Lower lobe of right lung (tissue), 2 donors: Measurements from ENCODE around the gene RAB21. TPM values are rescaled to one million over a fixed set of nuclear protein-coding genes. Genes with fewer than 3 reads are reported as not detected.
A peak's percentile ranks its signal among the peaks of the same experiment; 100 is the strongest.
"Not testable (repeated sequence)": the region's sequence is repeated elsewhere in the genome, so short reads cannot be mapped to it uniquely, and the experiment has no call there.

Experiments used
- ATAC-seq, 2 donors: fragments of 200-7000 bp; cut with Tn5 transposase; one replicate each; pipeline ENCODE4 v1.9.1; 2020 to 2022; ENCODE audit warnings: mild to moderate bottlenecking in 2 of 2, moderate library complexity in 2 of 2
- DNase-seq: peaks from one replicate; pipeline ENCODE4 v3.0.0-alpha.2; 2020
- H3K27ac ChIP-seq: fragments of 200-600 bp; one replicate; pipeline ENCODE4 v1.8.0; 2022
- H3K27me3 ChIP-seq: fragments of 200-600 bp; one replicate; pipeline ENCODE4 v1.8.0; 2022; ENCODE audit warnings: low read depth
- H3K36me3 ChIP-seq: fragments of 200-600 bp; one replicate; pipeline ENCODE4 v1.8.0; 2022; ENCODE audit warnings: mild to moderate bottlenecking
- H3K4me1 ChIP-seq: fragments of 200-600 bp; one replicate; pipeline ENCODE4 v1.8.0; 2022
- H3K4me3 ChIP-seq: fragments of 200-600 bp; one replicate; pipeline ENCODE4 v1.8.0; 2022; ENCODE audit warnings: mild to moderate bottlenecking
- H3K9me3 ChIP-seq: fragments of 200-600 bp; one replicate; pipeline ENCODE4 v1.8.0; 2022
- intact Hi-C: fragments of 100-400 bp; cut with DNase I; formaldehyde crosslinking; loops from one replicate; pipeline ENCODE4 v1.11.0; 2022
- total RNA-seq: library from RNA; stranded (reverse); fragmentation: NEBNext Ultra II Directional; extraction: Animal tissue kit (Norgen Biotek cat#: 25700); gene quantifications from one replicate; pipeline ENCODE4 v1.2.1, GENCODE V29; 2021
- TF ChIP-seq, protein P1 (sequence below): fragments of 200-600 bp; IDR thresholded peaks from one replicate; pipeline ENCODE4 v1.8.0; 2022; ENCODE audit warnings: antibody characterized with exemption, mild to moderate bottlenecking
- donor health status: DM: no; HTN: yes; CAD: no; lungs with severe emphysema.

RAB21 gene
- total RNA-seq, 1 donor from 2014 or later = 67.1 TPM

DNA sequence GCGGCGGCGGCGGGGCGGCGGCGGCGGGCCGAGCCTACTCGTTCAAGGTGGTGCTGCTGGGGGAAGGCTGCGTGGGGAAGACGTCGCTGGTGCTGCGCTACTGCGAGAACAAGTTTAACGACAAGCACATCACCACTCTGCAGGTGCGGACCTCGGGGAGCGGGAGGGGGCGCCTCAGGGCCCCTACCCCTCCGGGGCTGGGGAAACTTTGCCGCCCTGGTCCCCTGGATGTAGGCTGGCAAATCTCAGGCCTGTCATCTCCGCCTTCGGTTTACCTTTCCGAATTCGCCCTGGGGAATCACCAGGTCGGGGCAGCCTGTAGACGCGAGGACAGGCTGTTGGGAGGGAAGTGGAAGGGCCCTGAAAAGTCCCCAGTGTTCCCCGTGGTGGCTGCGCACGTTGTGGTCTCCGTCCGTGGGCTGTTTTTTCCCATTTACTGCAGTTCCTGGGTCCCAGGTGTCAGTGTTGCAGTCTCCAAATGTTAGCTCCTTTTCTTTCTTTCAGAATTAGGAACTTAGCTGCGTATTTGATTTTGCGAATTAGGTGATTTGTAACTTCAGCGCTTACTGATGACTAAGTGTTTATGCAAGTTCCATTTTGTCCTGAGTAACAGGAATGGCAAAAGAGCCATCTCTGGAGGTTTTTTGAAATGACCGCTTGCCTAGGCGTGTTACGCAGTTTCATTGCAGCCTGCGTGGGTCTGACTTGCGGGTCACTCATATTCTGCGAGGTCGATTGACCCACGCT is 656 bp downstream of the RAB21 start:
- Histone ChIP-seq H3K27ac (peak overlapping the region; percentile 96), H3K4me1 (peaks cover 25% of the 10 kb centered on the region), H3K4me3 (peak overlapping the region; percentile 89), H3K36me3 (peaks cover 5% of the 10 kb centered on the region), H3K27me3 (no peaks in the 10 kb centered on the region), H3K9me3 (peaks cover 18% of the 10 kb centered on the region)
- DNase-seq (peak; percentile 67), ATAC-seq (peak; percentile 62 to 63)
- TF ChIP-seq, protein P1, sequence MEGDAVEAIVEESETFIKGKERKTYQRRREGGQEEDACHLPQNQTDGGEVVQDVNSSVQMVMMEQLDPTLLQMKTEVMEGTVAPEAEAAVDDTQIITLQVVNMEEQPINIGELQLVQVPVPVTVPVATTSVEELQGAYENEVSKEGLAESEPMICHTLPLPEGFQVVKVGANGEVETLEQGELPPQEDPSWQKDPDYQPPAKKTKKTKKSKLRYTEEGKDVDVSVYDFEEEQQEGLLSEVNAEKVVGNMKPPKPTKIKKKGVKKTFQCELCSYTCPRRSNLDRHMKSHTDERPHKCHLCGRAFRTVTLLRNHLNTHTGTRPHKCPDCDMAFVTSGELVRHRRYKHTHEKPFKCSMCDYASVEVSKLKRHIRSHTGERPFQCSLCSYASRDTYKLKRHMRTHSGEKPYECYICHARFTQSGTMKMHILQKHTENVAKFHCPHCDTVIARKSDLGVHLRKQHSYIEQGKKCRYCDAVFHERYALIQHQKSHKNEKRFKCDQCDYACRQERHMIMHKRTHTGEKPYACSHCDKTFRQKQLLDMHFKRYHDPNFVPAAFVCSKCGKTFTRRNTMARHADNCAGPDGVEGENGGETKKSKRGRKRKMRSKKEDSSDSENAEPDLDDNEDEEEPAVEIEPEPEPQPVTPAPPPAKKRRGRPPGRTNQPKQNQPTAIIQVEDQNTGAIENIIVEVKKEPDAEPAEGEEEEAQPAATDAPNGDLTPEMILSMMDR = no peak
- intact Hi-C loops = no loop called here

DNA sequence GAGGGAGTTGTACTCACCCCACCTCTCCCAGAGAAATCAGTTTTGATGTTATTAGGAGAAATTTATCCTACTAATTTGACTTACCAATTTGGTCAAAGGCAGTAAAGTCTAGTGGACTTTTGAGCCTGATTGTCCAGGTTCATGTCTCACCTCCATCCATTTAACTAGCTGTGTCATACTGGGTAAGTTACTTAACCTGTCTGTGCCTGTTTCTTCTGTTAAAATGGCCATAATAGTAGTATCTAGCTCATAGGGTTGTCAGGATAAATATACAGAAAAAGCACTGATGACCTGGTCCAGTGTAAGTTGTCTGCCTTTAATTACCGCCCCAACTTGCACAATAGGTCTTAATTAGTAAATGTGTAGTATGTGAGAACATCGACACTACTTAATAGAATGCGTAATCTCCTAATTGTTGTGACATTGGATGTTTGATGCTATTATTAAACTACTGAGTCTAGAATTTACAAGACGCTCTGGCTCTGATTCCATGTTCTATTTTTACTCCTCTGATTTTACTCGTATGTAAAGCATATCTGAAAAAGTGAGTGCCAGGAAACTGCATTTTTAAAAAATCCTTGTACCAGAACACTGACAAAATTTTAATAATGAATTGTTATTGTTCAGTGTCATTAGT is 1.5 kb downstream of the RAB21 start:
- DNase-seq = no peak
- Histone ChIP-seq H3K36me3 (peaks cover 5% of the 10 kb centered on the region), H3K4me3 (peak overlapping the region; percentile 89), H3K9me3 (peaks cover 26% of the 10 kb centered on the region), H3K27me3 (no peaks in the 10 kb centered on the region), H3K4me1 (peaks cover 25% of the 10 kb centered on the region), H3K27ac (peak overlapping the region; percentile 96)
- no peak for ATAC-seq
- intact Hi-C loops = no loop called here
- TF ChIP-seq, protein P1 = no peak

DNA sequence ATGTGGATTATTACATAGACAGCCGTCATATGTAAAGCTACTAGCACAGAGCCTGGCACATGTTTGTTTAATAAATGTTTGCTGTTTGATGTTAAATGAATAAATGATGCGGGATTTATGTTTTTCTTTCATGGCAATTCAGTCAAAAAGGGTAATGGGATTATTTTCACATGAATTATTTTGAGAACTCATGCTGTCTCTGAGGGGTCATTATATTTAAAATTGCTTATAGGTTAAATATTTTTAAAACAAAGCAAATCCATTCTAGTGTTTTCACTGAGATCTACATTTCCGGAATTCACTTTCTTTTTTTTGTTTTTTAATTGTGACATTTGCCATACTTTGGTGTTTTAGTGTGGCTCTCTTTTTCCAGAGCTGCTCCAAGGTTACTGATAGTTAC is 5.3 kb downstream of the RAB21 start:
- Histone ChIP-seq H3K4me1 (peaks cover 19% of the 10 kb centered on the region), H3K36me3 (peaks cover 5% of the 10 kb centered on the region), H3K27me3 (no peaks in the 10 kb centered on the region), H3K4me3 (no peak overlapping the region), H3K9me3 (peaks cover 30% of the 10 kb centered on the region), H3K27ac (no peak overlapping the region)
- intact Hi-C loops = no loop called here
- TF ChIP-seq, protein P1 = no peak
- no peak for DNase-seq
- no peak for ATAC-seq

DNA sequence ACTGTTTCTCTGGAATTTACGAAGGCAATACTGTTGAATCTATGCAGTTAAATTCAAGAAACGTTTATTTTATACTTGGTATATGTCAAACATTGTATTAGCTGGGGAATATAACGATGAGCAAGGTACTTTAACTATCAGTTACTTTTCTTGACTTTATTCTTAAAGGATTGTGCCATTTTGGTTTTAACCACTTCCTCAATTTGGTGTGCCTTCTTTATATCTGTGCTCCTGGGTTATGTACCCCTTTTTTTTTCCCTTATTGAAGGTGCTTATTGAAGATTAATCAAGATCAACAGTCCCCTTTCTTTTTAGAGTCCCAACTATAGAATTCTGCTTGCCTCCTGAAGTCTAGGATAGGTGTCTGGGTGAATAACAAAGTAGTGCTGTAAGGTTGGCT is 5.8 kb downstream of the RAB21 start:
- H3K9me3 ChIP-seq = peaks cover 30% of the 10 kb centered on the region
- peaks cover 19% of the 10 kb centered on the region for H3K4me1 ChIP-seq
- intact Hi-C loops = no loop called here

DNA sequence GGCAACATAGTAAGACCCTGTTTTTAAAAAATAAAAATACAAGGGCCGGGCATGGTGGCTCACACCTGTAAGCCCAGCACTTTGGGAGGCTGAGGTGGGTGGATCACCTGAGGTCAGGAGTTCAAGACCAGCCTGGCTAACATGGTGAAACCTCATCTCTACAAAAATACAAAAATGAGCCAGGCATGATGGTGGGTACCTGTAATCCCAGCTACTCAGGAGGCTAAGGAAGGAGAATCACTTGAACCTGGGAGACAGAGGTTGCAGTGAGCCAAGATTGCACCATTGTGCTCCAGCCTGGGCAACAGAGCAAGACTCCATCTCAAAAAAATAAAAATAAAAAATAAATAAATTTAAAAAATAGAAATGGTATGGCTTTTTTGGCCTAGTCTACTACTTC is 6.7 kb downstream of the RAB21 start:
- H3K4me1 ChIP-seq = peaks cover 15% of the 10 kb centered on the region
- H3K27me3 ChIP-seq, H3K36me3 ChIP-seq, intact Hi-C loops, H3K4me3 ChIP-seq, ATAC-seq, H3K27ac ChIP-seq, DNase-seq: not testable (repeated sequence)
- H3K9me3 ChIP-seq = peaks cover 30% of the 10 kb centered on the region

More for the DNA sequence above, 5.8 kb downstream of the RAB21 start:
- TF ChIP-seq, protein P1 = no peak
- Histone ChIP-seq H3K36me3 (peaks cover 5% of the 10 kb centered on the region), H3K27ac (no peak overlapping the region), H3K27me3 (no peaks in the 10 kb centered on the region), H3K4me3 (no peak overlapping the region)
- no peak for ATAC-seq
- DNase-seq = no peak
